Measurements from ENCODE around the gene CAVIN1. TPM values are rescaled to one million over a fixed set of nuclear protein-coding genes. Genes with fewer than 3 reads are reported as not detected.
"Not testable (repeated sequence)": the region's sequence is repeated elsewhere in the genome, so short reads cannot be mapped to it uniquely, and the experiment has no call there.

Gene CAVIN1
- total RNA-seq, 2 experiments from 2014 or later = 0.64 to 0.67 TPM

- H3K27ac Mint-ChIP-seq = no peak overlapping the region
- DNase-seq = no peak
- H3K4me3 Mint-ChIP-seq = no peak overlapping the region
- intact Hi-C loops (cut with micrococcal nuclease) = no loop called here
- H3K27me3 Mint-ChIP-seq (ENCODE audit: low read depth) = no peaks in the 10 kb centered on the region
- CTCF ChIA-PET = no interaction called here
- no peaks in the 10 kb centered on the region for H3K36me3 Mint-ChIP-seq (ENCODE audit: low read depth)
- H3K4me1 Mint-ChIP-seq (ENCODE audit: low read depth) = peaks cover 16% of the 10 kb centered on the region
- H3K9me3 Mint-ChIP-seq = no peaks in the 10 kb centered on the region
Measured at GRCh38 chr17:42453439-42453838, 30.4 kb upstream of the CAVIN1 start.

DNA sequence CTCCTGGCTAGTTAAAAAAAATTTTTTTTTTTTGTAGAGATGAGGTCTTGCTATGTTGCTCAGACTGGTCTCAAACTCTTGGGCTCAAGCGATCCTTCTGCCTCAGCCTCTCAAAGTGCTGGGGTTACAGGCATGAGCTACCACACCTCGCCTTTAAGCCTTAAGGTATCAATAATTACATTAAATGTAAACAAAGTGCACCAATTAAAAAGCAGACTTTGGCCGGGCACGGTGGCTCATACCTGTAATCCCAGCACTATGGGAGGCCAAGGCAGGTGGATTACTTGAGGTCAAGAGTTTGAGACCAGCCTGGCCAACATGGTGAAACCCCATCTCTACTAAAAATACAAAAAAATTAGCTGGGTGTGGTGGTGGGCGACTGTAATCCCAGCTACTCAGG, 28.2 kb upstream of the CAVIN1 start:
- H3K27me3 Mint-ChIP-seq (ENCODE audit: low read depth); intact Hi-C loops (cut with micrococcal nuclease); DNase-seq; H3K9me3 Mint-ChIP-seq; H3K36me3 Mint-ChIP-seq (ENCODE audit: low read depth); H3K4me1 Mint-ChIP-seq (ENCODE audit: low read depth); H3K27ac Mint-ChIP-seq; H3K4me3 Mint-ChIP-seq: not testable (repeated sequence)
- CTCF ChIA-PET = interaction anchor here (0.6 to 1.4 kb wide), 3 partner anchors 10 to 289 kb away, joined by 3 to 4 read pairs (median 3); no protein-coding TSS in a partner anchor

DNA sequence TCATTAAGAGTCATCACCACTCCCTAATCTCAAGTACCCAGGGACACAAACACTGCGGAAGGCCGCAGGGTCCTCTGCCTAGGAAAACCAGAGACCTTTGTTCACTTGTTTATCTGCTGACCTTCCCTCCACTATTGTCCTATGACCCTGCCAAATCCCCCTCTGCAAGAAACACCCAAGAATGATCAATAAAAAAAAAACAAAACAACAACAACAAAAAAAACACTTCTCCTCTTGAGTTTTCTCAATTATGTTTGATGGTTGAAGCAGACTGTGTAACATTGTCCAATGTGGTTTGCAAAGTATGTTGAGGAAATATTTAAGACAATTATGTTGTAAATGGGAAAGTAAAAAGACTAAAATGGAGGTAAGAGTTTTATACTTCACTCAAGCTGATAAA, 26.8 kb upstream of the CAVIN1 start:
- H3K4me3 Mint-ChIP-seq; H3K4me1 Mint-ChIP-seq (ENCODE audit: low read depth); intact Hi-C loops (cut with micrococcal nuclease): not testable (repeated sequence)

DNA sequence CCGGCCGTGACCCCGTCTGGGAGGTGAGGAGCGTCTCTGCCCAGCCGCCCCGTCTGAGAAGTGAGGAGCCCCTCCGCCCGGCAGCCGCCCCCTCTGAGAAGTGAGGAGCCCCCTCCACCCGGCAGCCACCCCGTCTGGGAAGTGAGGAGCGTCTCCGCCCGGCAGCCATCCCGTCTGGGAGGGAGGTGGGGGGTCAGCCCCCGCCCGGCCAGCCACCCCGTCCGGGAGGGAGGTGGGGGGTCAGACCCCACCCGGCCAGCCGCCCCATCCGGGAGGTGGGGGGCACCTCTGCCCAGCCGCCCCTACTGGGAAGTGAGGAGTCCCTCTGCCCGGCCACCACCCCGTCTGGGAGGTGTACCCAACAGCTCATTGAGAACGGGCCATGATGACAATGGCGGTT, 26.1 kb upstream of the CAVIN1 start:
- intact Hi-C loops (cut with micrococcal nuclease); H3K9me3 Mint-ChIP-seq: not testable (repeated sequence)

More for the DNA sequence above, 26.8 kb upstream of the CAVIN1 start:
- H3K36me3 Mint-ChIP-seq (ENCODE audit: low read depth); CTCF ChIA-PET; H3K9me3 Mint-ChIP-seq; DNase-seq; H3K27me3 Mint-ChIP-seq (ENCODE audit: low read depth); H3K27ac Mint-ChIP-seq: not testable (repeated sequence)

GRCh38 chr17:42442196-42442565, 19.1 kb upstream of the CAVIN1 start:
- Mint-ChIP-seq H3K27ac (no peak overlapping the region), H3K27me3 (ENCODE audit: low read depth) (no peaks in the 10 kb centered on the region), H3K9me3 (no peaks in the 10 kb centered on the region), H3K36me3 (ENCODE audit: low read depth) (no peaks in the 10 kb centered on the region), H3K4me3 (no peak overlapping the region), H3K4me1 (ENCODE audit: low read depth) (peaks cover 12% of the 10 kb centered on the region)
- CTCF ChIA-PET = interaction anchor here (0.7 to 3.1 kb wide), 8 partner anchors 9 to 306 kb away, joined by 3 to 12 read pairs (median 4); no protein-coding TSS in a partner anchor
- no peak for DNase-seq
- intact Hi-C loops (cut with micrococcal nuclease) = no loop called here

More for the DNA sequence above, 26.1 kb upstream of the CAVIN1 start:
- H3K4me3 Mint-ChIP-seq; H3K36me3 Mint-ChIP-seq (ENCODE audit: low read depth); H3K27ac Mint-ChIP-seq; DNase-seq; H3K4me1 Mint-ChIP-seq (ENCODE audit: low read depth); CTCF ChIA-PET; H3K27me3 Mint-ChIP-seq (ENCODE audit: low read depth): not testable (repeated sequence)

GRCh38 chr17:42441371-42442195, 18.5 kb upstream of the CAVIN1 start:
- H3K4me3 Mint-ChIP-seq = no peak overlapping the region

GRCh38 chr17:42438600-42439567, 15.8 kb upstream of the CAVIN1 start:
- intact Hi-C loops (cut with micrococcal nuclease) = loop anchor here (1.0 kb wide), 1 partner anchor 78 kb away; no protein-coding TSS in a partner anchor
- Mint-ChIP-seq H3K9me3 (no peaks in the 10 kb centered on the region), H3K4me3 (no peak overlapping the region), H3K27ac (no peak overlapping the region), H3K36me3 (ENCODE audit: low read depth) (no peaks in the 10 kb centered on the region), H3K27me3 (ENCODE audit: low read depth) (no peaks in the 10 kb centered on the region), H3K4me1 (ENCODE audit: low read depth) (peaks cover 6% of the 10 kb centered on the region)
- DNase-seq = peak; percentile 74
- CTCF ChIA-PET = interaction anchor here (1.0 to 2.2 kb wide), 5 partner anchors 9 to 97 kb away, joined by 3 to 6 read pairs (median 3); partner anchors contain the start of gene NAGLU

More at GRCh38 chr17:42441371-42442195, 18.5 kb upstream of the CAVIN1 start:
- Mint-ChIP-seq H3K27me3 (ENCODE audit: low read depth) (no peaks in the 10 kb centered on the region), H3K27ac (no peak overlapping the region), H3K4me1 (ENCODE audit: low read depth) (peaks cover 11% of the 10 kb centered on the region), H3K9me3 (no peaks in the 10 kb centered on the region), H3K36me3 (ENCODE audit: low read depth) (no peaks in the 10 kb centered on the region)
- CTCF ChIA-PET = interaction anchor here (0.6 to 3.1 kb wide), 14 partner anchors 8 to 487 kb away, joined by 3 to 12 read pairs (median 4); no protein-coding TSS in a partner anchor
- intact Hi-C loops (cut with micrococcal nuclease) = no loop called here
- DNase-seq = peak; percentile 18

DNA sequence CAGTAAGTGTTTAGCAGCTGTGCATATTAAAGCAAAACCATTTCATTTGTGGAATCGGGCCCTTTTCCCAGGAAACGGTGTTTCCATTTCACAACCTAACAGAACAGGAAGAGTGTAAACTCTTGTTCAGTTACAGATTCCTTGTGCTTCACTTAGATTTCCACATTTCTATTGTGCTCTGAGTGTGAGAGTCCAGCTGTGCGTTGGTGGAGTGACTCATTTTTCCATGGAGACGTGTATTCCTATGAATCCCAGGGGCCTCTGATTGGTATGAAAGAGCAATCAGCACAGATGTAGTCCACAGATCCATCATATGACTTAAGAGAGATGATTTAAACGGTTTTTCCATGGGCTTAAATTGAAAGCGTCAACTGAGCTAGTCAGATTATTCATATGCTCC, 13.3 kb upstream of the CAVIN1 start:
- Mint-ChIP-seq H3K27ac (no peak overlapping the region), H3K27me3 (ENCODE audit: low read depth) (peaks cover 2% of the 10 kb centered on the region), H3K9me3 (no peaks in the 10 kb centered on the region), H3K4me1 (ENCODE audit: low read depth) (no peaks in the 10 kb centered on the region), H3K36me3 (ENCODE audit: low read depth) (no peaks in the 10 kb centered on the region), H3K4me3 (no peak overlapping the region)
- intact Hi-C loops (cut with micrococcal nuclease) = no loop called here
- CTCF ChIA-PET = interaction anchor here (1.2 to 1.3 kb wide), 3 partner anchors 8 to 94 kb away, joined by 3 to 6 read pairs (median 4); no protein-coding TSS in a partner anchor
- no peak for DNase-seq

GRCh38 chr17:42431758-42432161, 8.7 kb upstream of the CAVIN1 start:
- Mint-ChIP-seq H3K27me3 (ENCODE audit: low read depth) (peaks cover 2% of the 10 kb centered on the region), H3K4me3 (no peak overlapping the region), H3K27ac (no peak overlapping the region), H3K36me3 (ENCODE audit: low read depth) (no peaks in the 10 kb centered on the region), H3K4me1 (ENCODE audit: low read depth) (peaks cover 4% of the 10 kb centered on the region), H3K9me3 (no peaks in the 10 kb centered on the region)
- intact Hi-C loops (cut with micrococcal nuclease) = no loop called here
- CTCF ChIA-PET = interaction anchor here (0.9 to 1.7 kb wide), 4 partner anchors 9 to 95 kb away, joined by 5 to 8 read pairs (median 5); partner anchors contain the start of gene CAVIN1
- no peak for DNase-seq

- DNase-seq = no peak
- Mint-ChIP-seq H3K27ac (no peak overlapping the region), H3K27me3 (ENCODE audit: low read depth) (peaks cover 2% of the 10 kb centered on the region), H3K4me1 (ENCODE audit: low read depth) (peaks cover 4% of the 10 kb centered on the region), H3K4me3 (no peak overlapping the region), H3K36me3 (ENCODE audit: low read depth) (no peaks in the 10 kb centered on the region), H3K9me3 (no peaks in the 10 kb centered on the region)
- CTCF ChIA-PET = interaction anchor here (0.6 to 0.7 kb wide), 2 partner anchors 10 to 84 kb away, joined by 3 read pairs; no protein-coding TSS in a partner anchor
- intact Hi-C loops (cut with micrococcal nuclease) = loop anchor here (10.0 kb wide), 1 partner anchor 245 kb away; the partner anchor contains the start of gene PLEKHH3
Measured at GRCh38 chr17:42429726-42430447, 6.8 kb upstream of the CAVIN1 start.

GRCh38 chr17:42428141-42428944, 5.3 kb upstream of the CAVIN1 start:
- Mint-ChIP-seq H3K36me3 (ENCODE audit: low read depth) (no peaks in the 10 kb centered on the region), H3K9me3 (no peaks in the 10 kb centered on the region)
- intact Hi-C loops (cut with micrococcal nuclease) = loop anchor here (1.0 to 10.0 kb wide), 3 partner anchors 89 to 246 kb away; partner anchors contain the start of gene PLEKHH3

More at GRCh38 chr17:42428141-42428944, 5.3 kb upstream of the CAVIN1 start:
- Mint-ChIP-seq H3K4me1 (ENCODE audit: low read depth) (peaks cover 4% of the 10 kb centered on the region), H3K27ac (no peak overlapping the region), H3K4me3 (no peak overlapping the region), H3K27me3 (ENCODE audit: low read depth) (peaks cover 9% of the 10 kb centered on the region)
- DNase-seq = peak; percentile 57
- CTCF ChIA-PET = interaction anchor here (0.6 to 1.7 kb wide), 9 partner anchors 9 to 387 kb away, joined by 3 to 6 read pairs (median 3); no protein-coding TSS in a partner anchor
